OCI-LY3 (cell line): ENCODE results near the gene APAF1.

Source experiments
- H2AFZ ChIP-seq: fragments of 200-600, 300-600 bp; shearing (Covaris generic); 2 replicates; pipeline ENCODE4 v1.6.0; 2014; ENCODE audit warnings: antibody characterized with exemption, low read depth, low read length
- H3K27ac ChIP-seq: fragments of 200-600, 300-600 bp; sonication (generic); 2 replicates; pipeline ENCODE4 v1.5.1; 2014; ENCODE audit warnings: mild to moderate bottlenecking, low read length, moderate library complexity, mixed read lengths
- H3K27me3 ChIP-seq: fragments of 200-600, 300-600 bp; sonication (generic); 2 replicates; pipeline ENCODE4 v1.6.1; 2014; ENCODE audit warnings: low read depth, low read length, mixed read lengths
- H3K36me3 ChIP-seq: fragments of 200-600, 300-600 bp; sonication (generic); replicated peaks from 2 replicates; pipeline ENCODE3; 2014; ENCODE audit warnings: low read depth, low read length, mixed read lengths
- H3K4me1 ChIP-seq: fragments of 300-600, 200-600 bp; sonication (generic); 2 replicates; pipeline ENCODE4 v1.6.1; 2014; ENCODE audit warnings: low read length, mixed read lengths
- H3K4me2 ChIP-seq: fragments of 200-600, 300-600 bp; sonication (generic); 2 replicates; pipeline ENCODE4 v1.6.1; 2014; ENCODE audit warnings: low read length, mixed read lengths
- H3K4me3 ChIP-seq: fragments of 300-600, 200-600 bp; sonication (generic); 2 replicates; pipeline ENCODE4 v1.5.1; 2014; ENCODE audit warnings: antibody characterized with exemption, mild to moderate bottlenecking, low read length, moderate library complexity
- H3K79me2 ChIP-seq: fragments of 300-600, 200-600 bp; shearing (Covaris generic); 2 replicates; pipeline ENCODE4 v1.6.1; 2014; ENCODE audit warnings: mild to moderate bottlenecking, low read length, mixed read lengths
- H3K9ac ChIP-seq: fragments of 300-600, 200-600 bp; shearing (Covaris generic); 2 replicates; pipeline ENCODE4 v1.6.0; 2014; ENCODE audit warnings: mild to moderate bottlenecking, low read length, moderate library complexity
- H3K9me3 ChIP-seq: fragments of 200-600, 300-600 bp; shearing (Covaris generic); 2 replicates; pipeline ENCODE4 v1.6.1; 2014; ENCODE audit warnings: low read length, mixed read lengths; ENCODE audit not compliant: insufficient read depth
- H4K20me1 ChIP-seq: fragments of 200-600, 300-600 bp; sonication (generic); 2 replicates; pipeline ENCODE4 v1.6.1; 2016; ENCODE audit warnings: low read length, mixed read lengths; ENCODE audit not compliant: insufficient read depth
- EZH2phosphoT487 ChIP-seq: fragments of 200-600 bp; shearing (Covaris generic); IDR thresholded peaks from 2 replicates; pipeline ENCODE4 v1.6.1; 2018; ENCODE audit warnings: antibody characterized with exemption, mixed run types, low read depth
- TF ChIP-seq, protein P1 (sequence below): fragments of 200-600, 300-600 bp; sonication (generic); IDR thresholded peaks from 2 replicates; pipeline ENCODE4 v1.5.1; 2014; ENCODE audit warnings: antibody characterized with exemption, low read length, low read depth

APAF1 gene

DNA sequence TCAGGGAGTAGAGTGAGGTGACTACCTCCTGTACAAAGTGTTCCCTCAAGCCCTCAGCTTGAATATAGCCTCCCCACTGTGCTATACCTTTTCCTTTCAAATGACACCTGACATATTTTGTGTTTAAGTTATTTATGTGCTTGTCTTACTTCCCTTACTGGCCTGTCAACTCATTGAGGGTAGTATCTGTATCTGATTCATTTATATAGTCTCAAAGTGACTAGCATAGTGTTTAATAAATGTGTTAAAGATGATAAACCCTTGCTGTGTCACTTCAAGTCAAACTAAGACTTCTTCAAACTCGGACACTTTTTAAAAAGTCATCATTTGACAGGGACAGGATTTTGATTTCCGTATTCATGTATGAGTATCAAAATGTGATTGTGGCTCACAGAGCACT, 52.1 kb downstream of the APAF1 start:
- no peaks in the 10 kb centered on the region for H3K36me3 ChIP-seq
- no peak overlapping the region for H3K4me2 ChIP-seq
- H3K79me2 ChIP-seq = no peaks in the 10 kb centered on the region
- H2AFZ ChIP-seq = no peak overlapping the region
- H4K20me1 ChIP-seq = no peaks in the 10 kb centered on the region
- H3K4me1 ChIP-seq = peaks cover 4% of the 10 kb centered on the region; the same call in 1 of the 2 replicates
- no peaks in the 10 kb centered on the region for H3K27me3 ChIP-seq
- no peak overlapping the region for H3K27ac ChIP-seq
- no peak overlapping the region for H3K4me3 ChIP-seq
- H3K9ac ChIP-seq = no peak overlapping the region
- no peak for TF ChIP-seq EZH2phosphoT487
- TF ChIP-seq, protein P1, sequence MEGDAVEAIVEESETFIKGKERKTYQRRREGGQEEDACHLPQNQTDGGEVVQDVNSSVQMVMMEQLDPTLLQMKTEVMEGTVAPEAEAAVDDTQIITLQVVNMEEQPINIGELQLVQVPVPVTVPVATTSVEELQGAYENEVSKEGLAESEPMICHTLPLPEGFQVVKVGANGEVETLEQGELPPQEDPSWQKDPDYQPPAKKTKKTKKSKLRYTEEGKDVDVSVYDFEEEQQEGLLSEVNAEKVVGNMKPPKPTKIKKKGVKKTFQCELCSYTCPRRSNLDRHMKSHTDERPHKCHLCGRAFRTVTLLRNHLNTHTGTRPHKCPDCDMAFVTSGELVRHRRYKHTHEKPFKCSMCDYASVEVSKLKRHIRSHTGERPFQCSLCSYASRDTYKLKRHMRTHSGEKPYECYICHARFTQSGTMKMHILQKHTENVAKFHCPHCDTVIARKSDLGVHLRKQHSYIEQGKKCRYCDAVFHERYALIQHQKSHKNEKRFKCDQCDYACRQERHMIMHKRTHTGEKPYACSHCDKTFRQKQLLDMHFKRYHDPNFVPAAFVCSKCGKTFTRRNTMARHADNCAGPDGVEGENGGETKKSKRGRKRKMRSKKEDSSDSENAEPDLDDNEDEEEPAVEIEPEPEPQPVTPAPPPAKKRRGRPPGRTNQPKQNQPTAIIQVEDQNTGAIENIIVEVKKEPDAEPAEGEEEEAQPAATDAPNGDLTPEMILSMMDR = no peak
- H3K9me3 ChIP-seq = no peaks in the 10 kb centered on the region

DNA sequence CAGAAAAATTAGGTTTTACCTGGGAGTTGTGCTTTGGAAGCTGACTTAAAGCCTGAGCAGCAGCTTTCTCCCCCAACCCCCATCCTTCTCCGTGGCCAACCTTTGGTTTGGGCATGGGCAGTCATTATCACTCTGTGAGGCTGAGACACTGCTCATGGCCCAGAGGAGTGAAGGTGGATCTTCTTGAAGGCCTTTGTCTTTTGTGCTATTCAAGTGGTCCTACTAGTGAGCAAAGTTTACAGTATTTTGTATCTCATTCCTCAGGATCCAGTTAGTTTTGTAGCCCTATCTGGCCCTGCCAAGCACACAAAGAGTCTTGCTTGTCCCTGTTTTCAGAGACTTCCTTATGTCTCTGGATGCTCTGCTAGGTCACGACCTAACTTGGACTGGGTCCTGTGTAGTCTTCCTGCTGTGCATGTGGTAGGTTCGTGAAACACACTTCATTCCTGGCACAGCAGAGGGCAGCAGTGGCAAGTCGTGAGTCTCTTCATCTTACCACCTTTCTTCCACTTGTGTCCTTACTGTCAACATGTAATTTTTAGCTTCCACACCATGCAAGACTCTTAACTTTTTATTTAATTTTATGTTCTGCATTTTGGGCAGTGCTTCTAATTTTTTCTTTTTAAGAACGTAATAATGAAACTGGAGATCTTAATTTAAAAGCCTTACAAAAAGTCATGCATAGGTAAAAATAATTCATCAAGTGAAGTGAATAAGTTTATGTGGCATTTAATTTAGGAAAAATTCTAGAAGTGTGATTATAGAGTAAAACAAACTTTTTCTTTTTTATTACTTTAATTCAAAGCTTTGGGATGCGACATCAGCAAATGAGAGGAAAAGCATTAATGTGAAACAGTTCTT, 53.7 kb downstream of the APAF1 start:
- H3K36me3 ChIP-seq = no peaks in the 10 kb centered on the region
- no peak overlapping the region for H3K27ac ChIP-seq
- no peak for TF ChIP-seq EZH2phosphoT487
- TF ChIP-seq, protein P1 = peak; percentile 82
- peaks cover 4% of the 10 kb centered on the region; the same call in 1 of the 2 replicates for H3K4me1 ChIP-seq
- no peak overlapping the region for H3K4me3 ChIP-seq
- H3K79me2 ChIP-seq = no peaks in the 10 kb centered on the region
- H3K9ac ChIP-seq = no peak overlapping the region
- no peaks in the 10 kb centered on the region for H3K27me3 ChIP-seq
- H2AFZ ChIP-seq = no peak overlapping the region
- no peaks in the 10 kb centered on the region for H4K20me1 ChIP-seq
- no peak overlapping the region for H3K4me2 ChIP-seq
- no peaks in the 10 kb centered on the region for H3K9me3 ChIP-seq

DNA sequence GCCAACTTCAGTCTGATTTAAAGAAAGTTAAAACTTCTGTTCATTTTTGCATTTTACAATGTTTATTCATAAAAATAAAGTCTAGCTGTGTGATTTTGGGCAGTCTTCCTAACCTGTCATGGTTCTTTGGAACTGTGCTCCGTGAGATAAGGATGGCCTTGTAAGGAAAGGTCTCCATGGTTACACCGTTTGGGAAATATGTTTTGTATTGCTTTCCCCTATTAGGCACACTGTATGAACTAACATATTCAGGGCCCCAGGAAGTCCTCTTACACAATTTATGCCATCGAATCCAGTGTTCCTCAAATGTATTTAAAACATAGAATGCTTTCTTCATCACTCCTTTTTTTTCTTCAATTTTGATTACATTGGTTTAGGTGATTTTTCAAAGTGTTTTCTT, 54.5 kb downstream of the APAF1 start:
- H4K20me1 ChIP-seq = no peaks in the 10 kb centered on the region
- peaks cover 4% of the 10 kb centered on the region; the same call in 1 of the 2 replicates for H3K4me1 ChIP-seq
- no peaks in the 10 kb centered on the region for H3K27me3 ChIP-seq
- no peaks in the 10 kb centered on the region for H3K79me2 ChIP-seq
- H3K9me3 ChIP-seq = no peaks in the 10 kb centered on the region
- TF ChIP-seq, protein P1 = no peak
- TF ChIP-seq EZH2phosphoT487 = no peak
- no peak overlapping the region for H3K4me3 ChIP-seq
- no peak overlapping the region for H3K4me2 ChIP-seq
- H3K9ac ChIP-seq = no peak overlapping the region
- no peak overlapping the region for H2AFZ ChIP-seq
- no peaks in the 10 kb centered on the region for H3K36me3 ChIP-seq
- no peak overlapping the region for H3K27ac ChIP-seq

DNA sequence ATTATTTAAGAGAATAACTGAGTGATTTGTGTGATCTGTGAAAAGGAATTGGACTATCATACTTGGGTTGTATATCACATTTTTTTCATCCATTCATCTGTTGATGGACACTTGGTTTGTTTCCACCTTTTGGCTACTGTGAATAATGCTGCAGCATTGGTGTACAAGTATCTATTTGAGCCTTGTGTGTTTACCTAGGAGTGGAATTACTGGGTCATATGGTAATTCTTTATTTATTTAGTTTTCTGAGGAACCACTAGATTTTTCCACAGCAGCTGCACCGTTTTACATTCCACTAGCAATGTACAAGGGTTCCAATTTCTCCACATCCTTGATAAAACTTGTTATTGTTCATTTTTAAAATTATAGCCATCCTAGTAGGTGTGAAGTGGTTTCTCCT, 56.1 kb downstream of the APAF1 start:
- no peaks in the 10 kb centered on the region for H3K36me3 ChIP-seq
- TF ChIP-seq EZH2phosphoT487 = no peak
- TF ChIP-seq, protein P1 = no peak
- no peak overlapping the region for H3K4me3 ChIP-seq

More for the DNA sequence above, 56.1 kb downstream of the APAF1 start:
- Histone ChIP-seq H3K9me3 (no peaks in the 10 kb centered on the region), H2AFZ (no peak overlapping the region), H4K20me1 (no peaks in the 10 kb centered on the region), H3K4me2 (no peak overlapping the region), H3K79me2 (no peaks in the 10 kb centered on the region), H3K27me3 (no peaks in the 10 kb centered on the region), H3K9ac (no peak overlapping the region), H3K4me1 (peaks cover 4% of the 10 kb centered on the region; the same call in 1 of the 2 replicates), H3K27ac (no peak overlapping the region)
